Pancreas (tissue), 10 donors: Measurements from ENCODE around the gene ST7. TPM values are rescaled to one million over a fixed set of nuclear protein-coding genes. Genes with fewer than 3 reads are reported as not detected.

Experiments
- ATAC-seq, 4 donors: fragments of 200-7000 bp; cut with Tn5 transposase; one replicate each; pipeline versions ENCODE4 v1.8.0 to v1.9.1; 2020; ENCODE audit warnings: mild to moderate bottlenecking in 4 of 4, moderate library complexity in 4 of 4
- DNase-seq, 6 donors: peaks; one replicate each; pipeline ENCODE4 v3.0.0-alpha.2; 2020
- FAIRE-seq: peaks from 2 replicates; lab custom pipeline; 2012; peaks lifted over from hg19 to GRCh38; lab: Jason Lieb, UNC
- H3K27ac ChIP-seq, 4 donors: fragments of 200-600 bp; sonication (generic); 1 replicate in 3 of 4; 2 replicates in 1 of 4; pipeline versions ENCODE4 v1.5.0 to v1.8.0; 2020
- H3K27me3 ChIP-seq, 4 donors: fragments of 200-600 bp; one replicate each; pipeline ENCODE4 v1.8.0; 2021
- H3K36me3 ChIP-seq, 3 donors: fragments of 200-600 bp; sonication (generic) in 1 of 3; one replicate each; pipeline versions ENCODE4 v1.5.0 to v1.8.0; 2020 to 2021
- H3K4me1 ChIP-seq, 3 donors: fragments of 200-600 bp; one replicate each; pipeline ENCODE4 v1.8.0; 2021
- H3K4me3 ChIP-seq, 4 donors: fragments of 200-600 bp; sonication (generic) in 2 of 4; one replicate each; pipeline versions ENCODE4 v1.5.0 to v1.8.0; 2020 to 2021
- H3K9me3 ChIP-seq, 4 donors: fragments of 200-600 bp; one replicate each; pipeline ENCODE4 v1.8.0; 2021
- WGBS, 2 donors: extraction: QIAGEN DNeasy Blood & Tissue Kit; methylation state at CpG; one replicate each; pipeline ENCODE4 v1.1.7; 2013; 5-methylcytosine and 5-hydroxymethylcytosine counted together
- intact Hi-C, 3 donors: fragments of 100-400 bp; cut with DNase I; formaldehyde crosslinking; loops; one replicate each; pipeline versions ENCODE4 v1.11.1 to v1.14.2; 2022
- polyA plus RNA-seq, 2 donors: library from polyadenylated mRNA; stranded (reverse); fragments of 200-250 nt; gene quantifications; one replicate each; pipeline ENCODE4 v1.2.3, GENCODE V29; 2013
- total RNA-seq, 6 donors: library from RNA; stranded (reverse); fragmentation: NEBNext Ultra II Directional in 4 of 6; extraction: Animal tissue kit (Norgen Biotek cat#: 25700) in 4 of 6; gene quantifications; one replicate each; pipeline versions ENCODE4 v1.2.1 to v1.2.4, GENCODE V29; 2021 to 2023
- TF ChIP-seq, protein P1 (sequence below), 4 donors: fragments of 200-600 bp; sonication (generic) in 3 of 4; IDR thresholded peaks; one replicate each; pipeline versions ENCODE4 v1.5.0 to v1.8.0; 2021; ENCODE audit warnings: antibody characterized with exemption in 4 of 4
- donor health status: healthy with polysubstance abuse.
- donor health status: DM: no; HTN: no; CAD: no; lungs with moderate emphysema.
- donor health status: DM: no; HTN: no; CAD: no.
- donor health status: control.
- donor health status: control.
- donor health status: Bipolar disorder and iron deficiency.
- donor health status: DM: yes; HTN: yes; CAD: no.
- donor health status: DM: no; HTN: no; CAD: no.
- donor health status: DM: no; HTN: no; CAD: no.
- donor health status: DM: yes; HTN: yes; CAD: no.

The ST7 gene
- total and polyA plus RNA-seq, 8 donors, result 8.2 to 20.2 (median 17.1) TPM

DNA sequence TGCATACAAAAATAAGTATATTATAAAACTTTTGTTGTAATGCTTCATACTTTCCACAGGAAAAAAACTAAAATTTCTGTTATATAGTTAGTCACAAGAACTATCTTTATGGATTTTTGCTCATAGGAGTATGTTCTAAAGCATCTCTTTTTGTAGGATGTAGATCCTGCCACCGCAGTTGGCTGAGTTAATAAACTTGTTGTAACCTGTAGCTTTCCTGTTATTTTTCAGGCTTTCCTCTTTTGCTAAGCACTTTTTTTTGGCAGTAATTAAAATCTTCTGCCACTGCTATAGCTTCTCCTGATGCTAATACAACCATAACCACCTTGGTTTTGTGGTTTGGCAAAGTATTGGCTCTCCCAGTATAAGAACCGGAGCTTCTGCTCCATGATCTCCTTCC, 309.2 kb downstream of the ST7 start:
- no peaks in the 10 kb centered on the region for H3K36me3 ChIP-seq
- intact Hi-C loops, result no loop called here
- H3K9me3 ChIP-seq, result no peaks in the 10 kb centered on the region
- no peak overlapping the region for H3K27ac ChIP-seq
- WGBS, 2 donors, result 95 to 96% methylated on average over 2 of the region's 2 CpGs
- no peak for DNase-seq
- TF ChIP-seq, protein P1, sequence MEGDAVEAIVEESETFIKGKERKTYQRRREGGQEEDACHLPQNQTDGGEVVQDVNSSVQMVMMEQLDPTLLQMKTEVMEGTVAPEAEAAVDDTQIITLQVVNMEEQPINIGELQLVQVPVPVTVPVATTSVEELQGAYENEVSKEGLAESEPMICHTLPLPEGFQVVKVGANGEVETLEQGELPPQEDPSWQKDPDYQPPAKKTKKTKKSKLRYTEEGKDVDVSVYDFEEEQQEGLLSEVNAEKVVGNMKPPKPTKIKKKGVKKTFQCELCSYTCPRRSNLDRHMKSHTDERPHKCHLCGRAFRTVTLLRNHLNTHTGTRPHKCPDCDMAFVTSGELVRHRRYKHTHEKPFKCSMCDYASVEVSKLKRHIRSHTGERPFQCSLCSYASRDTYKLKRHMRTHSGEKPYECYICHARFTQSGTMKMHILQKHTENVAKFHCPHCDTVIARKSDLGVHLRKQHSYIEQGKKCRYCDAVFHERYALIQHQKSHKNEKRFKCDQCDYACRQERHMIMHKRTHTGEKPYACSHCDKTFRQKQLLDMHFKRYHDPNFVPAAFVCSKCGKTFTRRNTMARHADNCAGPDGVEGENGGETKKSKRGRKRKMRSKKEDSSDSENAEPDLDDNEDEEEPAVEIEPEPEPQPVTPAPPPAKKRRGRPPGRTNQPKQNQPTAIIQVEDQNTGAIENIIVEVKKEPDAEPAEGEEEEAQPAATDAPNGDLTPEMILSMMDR (IDR thresholded peaks at IDR 0.05), result no peak
- ATAC-seq, result no peak
- H3K4me1 ChIP-seq, result no peaks in the 10 kb centered on the region
- no peaks in the 10 kb centered on the region for H3K27me3 ChIP-seq
- no peak for FAIRE-seq
- no peak overlapping the region for H3K4me3 ChIP-seq

DNA sequence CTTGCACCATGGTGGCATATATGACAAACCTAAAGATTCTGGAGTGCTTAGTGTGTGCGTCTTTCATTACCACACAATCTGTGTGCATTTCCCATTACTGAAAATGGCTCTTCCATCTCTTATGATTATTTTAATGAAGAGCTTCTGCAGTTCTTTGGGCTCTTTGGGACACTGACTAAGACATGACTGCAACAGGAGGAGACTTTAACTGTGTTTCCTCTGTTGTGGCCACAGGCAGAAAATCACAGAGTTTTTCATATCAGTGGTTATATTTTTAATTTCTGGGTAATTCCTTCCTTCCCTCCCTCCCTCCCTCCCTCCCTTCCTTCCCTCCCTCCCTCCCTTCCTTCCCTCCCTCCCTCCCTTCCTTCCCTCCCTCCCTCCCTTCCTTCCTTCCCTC, 311.4 kb downstream of the ST7 start:
- no peaks in the 10 kb centered on the region for H3K27me3 ChIP-seq
- H3K4me1 ChIP-seq, result no peaks in the 10 kb centered on the region
- DNase-seq, result no peak
- WGBS, 2 donors, result 84 to 91% methylated on average over 1 of the region's 1 CpG
- no peak overlapping the region for H3K27ac ChIP-seq
- ATAC-seq, result no peak
- FAIRE-seq, result no peak
- no peaks in the 10 kb centered on the region for H3K9me3 ChIP-seq
- no peaks in the 10 kb centered on the region for H3K36me3 ChIP-seq
- intact Hi-C loops, result no loop called here
- no peak overlapping the region for H3K4me3 ChIP-seq
- TF ChIP-seq, protein P1 (IDR thresholded peaks at IDR 0.05), result no peak

DNA sequence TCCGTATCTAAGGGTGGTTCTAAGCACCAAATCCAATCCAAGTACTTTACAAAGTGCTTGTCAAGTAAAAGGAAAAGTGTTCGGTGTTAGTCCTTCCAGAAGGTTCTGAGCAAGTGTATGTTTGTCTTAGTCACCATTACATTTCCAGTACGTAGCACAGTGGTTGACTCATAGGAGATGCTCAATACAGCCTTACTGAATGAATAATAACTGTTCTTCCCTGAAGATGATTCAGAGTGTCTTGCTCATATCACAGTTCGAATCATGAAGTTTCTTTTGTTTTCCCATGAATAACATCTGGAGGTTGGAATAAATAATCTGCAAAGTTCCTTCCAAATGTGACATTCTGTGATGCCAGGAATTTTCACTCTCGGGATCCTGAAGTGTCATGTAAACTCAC, 316.1 kb downstream of the ST7 start:
- Histone ChIP-seq H3K27me3 (no peaks in the 10 kb centered on the region), H3K27ac (no peak overlapping the region), H3K4me1 (no peaks in the 10 kb centered on the region), H3K4me3 (no peak overlapping the region), H3K9me3 (no peaks in the 10 kb centered on the region), H3K36me3 (no peaks in the 10 kb centered on the region)
- intact Hi-C loops, result no loop called here
- FAIRE-seq (no peak), DNase-seq (no peak), ATAC-seq (peak in 2 of 4 donors; percentile 58 to 70)
- WGBS, 2 donors, result 66 to 82% methylated on average over 5 of the region's 5 CpGs
- TF ChIP-seq, protein P1 (IDR thresholded peaks at IDR 0.05), result no peak

DNA sequence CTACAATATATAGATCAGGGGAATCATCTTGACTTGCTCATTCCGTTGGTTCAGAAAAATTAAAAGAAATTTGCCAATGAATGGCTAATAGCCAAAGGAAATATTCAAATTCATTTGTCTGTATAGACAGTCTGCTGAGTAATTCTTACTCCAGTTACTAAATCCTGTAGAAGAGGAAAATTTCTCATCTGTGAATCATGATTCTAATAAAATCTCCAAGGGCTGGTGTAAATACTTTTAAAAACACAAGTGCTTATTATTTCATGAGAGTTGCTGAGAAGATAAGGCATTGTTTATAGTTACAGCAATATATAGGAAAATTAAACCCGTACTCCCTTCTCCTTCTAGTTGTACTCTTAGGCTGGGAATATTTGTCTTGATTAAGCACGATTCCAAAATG, 316.6 kb downstream of the ST7 start:
- Histone ChIP-seq H3K27me3 (no peaks in the 10 kb centered on the region), H3K4me1 (no peaks in the 10 kb centered on the region), H3K9me3 (no peaks in the 10 kb centered on the region), H3K4me3 (no peak overlapping the region), H3K27ac (no peak overlapping the region), H3K36me3 (no peaks in the 10 kb centered on the region)
- intact Hi-C loops, result no loop called here
- WGBS, 2 donors, result 60 to 76% methylated on average over 3 of the region's 3 CpGs
- ATAC-seq (peak in 2 of 4 donors; percentile 39 to 52), DNase-seq (no peak), FAIRE-seq (no peak)
- TF ChIP-seq, protein P1 (IDR thresholded peaks at IDR 0.05), result no peak

DNA sequence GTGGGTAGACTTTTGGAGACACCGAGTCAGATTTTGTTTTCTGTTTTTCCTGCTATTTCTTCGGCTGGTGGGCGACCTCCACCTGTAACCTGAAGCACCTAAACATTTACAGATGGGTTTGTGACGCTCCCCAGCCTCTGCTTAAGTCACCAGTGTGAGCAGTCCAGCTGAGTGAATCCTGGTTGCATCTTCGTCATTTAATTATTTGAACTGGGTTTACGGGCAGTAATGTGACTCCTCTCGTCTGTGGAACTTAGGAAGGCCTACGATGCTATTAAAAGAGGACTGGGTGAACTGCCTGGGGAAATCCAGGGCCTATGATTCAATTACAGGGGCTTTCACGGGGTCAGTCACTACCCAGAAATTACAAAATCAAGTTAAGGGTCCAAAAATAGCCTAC, 317.1 kb downstream of the ST7 start:
- intact Hi-C loops, result no loop called here
- TF ChIP-seq, protein P1 (IDR thresholded peaks at IDR 0.05), result no peak
- Histone ChIP-seq H3K9me3 (no peaks in the 10 kb centered on the region), H3K4me3 (no peak overlapping the region), H3K36me3 (no peaks in the 10 kb centered on the region), H3K27ac (no peak overlapping the region), H3K4me1 (no peaks in the 10 kb centered on the region), H3K27me3 (no peaks in the 10 kb centered on the region)
- 64 to 68% methylated on average over 9 of the region's 9 CpGs for WGBS, 2 donors
- FAIRE-seq (no peak), ATAC-seq (no peak), DNase-seq (no peak)
